HepG2 (cell line): ENCODE results near the gene MIS18A. TPM values are rescaled to one million over a fixed set of nuclear protein-coding genes. Genes with fewer than 3 reads are reported as not detected.

ENCODE experiments used
- MIER2 ChIP-seq: IDR thresholded peaks from 2 replicates; pipeline ENCODE4 v1.6.1; 2016; ENCODE audit warnings: missing biosample characterization, missing genetic modification reagents
- TEAD3 ChIP-seq: optimal IDR thresholded peaks from 2 replicates; pipeline ENCODE3; 2016; ENCODE audit warnings: borderline replicate concordance
- polyA plus RNA-seq, 8 experiments: library from polyadenylated mRNA; depleted of rRNA in 3 of 8; stranded (reverse) in 7 of 8; unstranded in 1 of 8; fragments of >200 nt; fragmentation: Illumina TruSeq in 4 of 8; extraction: Trizol in 4 of 8; gene quantifications; 2 replicates each; pipeline versions ENCODE4 v1.2.1 to v1.2.3, GENCODE V29; 2011 to 2016; ENCODE audit warnings: low read depth in 4 of 8, missing spikeins in 1 of 8, mixed read lengths in 1 of 8; ENCODE audit not compliant: insufficient read depth in 1 of 8
- total RNA-seq, 5 experiments: library from RNA; depleted of rRNA; stranded (reverse); fragments of >200 nt; fragmentation: Illumina TruSeq; extraction: Trizol; gene quantifications; 2 replicates each; pipeline ENCODE4 v1.2.3, GENCODE V29; 2016; ENCODE audit warnings: low read depth in 1 of 5
- TF ChIP-seq, protein P1 (sequence below): sonication (generic); formaldehyde crosslinking; IDR thresholded peaks from 2 replicates; pipeline ENCODE4 v1.4.0; 2020; ENCODE audit warnings: low read depth, mild to moderate bottlenecking, missing genetic modification reagents
- TF ChIP-seq, protein P2 (sequence below): sonication (generic); formaldehyde crosslinking; IDR thresholded peaks from 2 replicates; pipeline ENCODE4 v1.4.0; 2020; ENCODE audit warnings: mild to moderate bottlenecking, missing genetic modification reagents
- TF ChIP-seq, protein P3 (sequence below): IDR thresholded peaks from 2 replicates; pipeline ENCODE4 v1.6.1; 2016; ENCODE audit warnings: low read depth, missing genetic modification reagents, missing compliant biosample characterization
- TF ChIP-seq, protein P4 (sequence below): sonication (generic); formaldehyde crosslinking; IDR thresholded peaks from 2 replicates; pipeline ENCODE4 v1.4.0; 2020; ENCODE audit warnings: missing genetic modification reagents

The MIS18A gene
- total and polyA plus RNA-seq, 2 of the 13 experiments (the other 11 are each of a cell fraction or from before 2014, with no cell fraction given) = 11.2 to 41.4 TPM

DNA sequence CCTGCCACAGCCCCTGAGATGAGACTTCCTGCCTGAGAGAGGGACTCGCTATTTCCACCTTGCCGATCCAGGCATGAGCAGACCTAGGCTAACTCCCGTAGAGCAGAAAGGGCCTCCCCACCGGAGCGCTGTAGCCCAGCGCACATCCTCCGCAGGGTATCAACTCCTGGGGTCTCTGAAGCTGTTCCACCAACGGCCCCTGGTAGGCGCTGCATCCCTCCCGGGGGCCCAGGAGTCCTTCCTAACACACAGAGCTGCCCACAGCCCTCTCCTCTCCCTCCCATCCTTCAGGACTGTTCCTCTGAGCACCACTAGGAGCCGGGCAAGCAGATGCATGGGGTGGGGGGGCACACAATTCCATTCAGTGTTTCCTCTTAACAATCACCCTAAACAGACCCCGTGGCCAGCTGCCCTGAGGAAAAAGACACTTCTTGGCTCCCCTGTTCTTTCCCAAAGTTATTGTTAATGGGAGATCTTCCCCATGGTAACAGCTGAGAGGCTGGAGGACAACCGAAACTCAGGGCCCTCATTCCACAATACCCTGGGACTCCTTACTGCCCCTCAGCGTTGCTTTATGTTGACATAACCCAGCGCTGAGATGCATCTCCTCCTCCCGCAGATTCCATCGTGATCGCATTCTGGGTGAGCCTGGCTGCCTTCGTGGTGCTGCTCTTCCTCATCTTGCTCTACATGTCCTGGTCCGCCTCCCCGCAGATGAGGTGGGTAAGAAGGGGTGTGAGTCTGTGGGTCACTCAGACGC, 27.4 kb upstream of the MIS18A start (continued):
- TF ChIP-seq, protein P1, sequence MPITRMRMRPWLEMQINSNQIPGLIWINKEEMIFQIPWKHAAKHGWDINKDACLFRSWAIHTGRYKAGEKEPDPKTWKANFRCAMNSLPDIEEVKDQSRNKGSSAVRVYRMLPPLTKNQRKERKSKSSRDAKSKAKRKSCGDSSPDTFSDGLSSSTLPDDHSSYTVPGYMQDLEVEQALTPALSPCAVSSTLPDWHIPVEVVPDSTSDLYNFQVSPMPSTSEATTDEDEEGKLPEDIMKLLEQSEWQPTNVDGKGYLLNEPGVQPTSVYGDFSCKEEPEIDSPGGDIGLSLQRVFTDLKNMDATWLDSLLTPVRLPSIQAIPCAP (CRISPR knock-in tag) = no peak
- TF ChIP-seq, protein P2, sequence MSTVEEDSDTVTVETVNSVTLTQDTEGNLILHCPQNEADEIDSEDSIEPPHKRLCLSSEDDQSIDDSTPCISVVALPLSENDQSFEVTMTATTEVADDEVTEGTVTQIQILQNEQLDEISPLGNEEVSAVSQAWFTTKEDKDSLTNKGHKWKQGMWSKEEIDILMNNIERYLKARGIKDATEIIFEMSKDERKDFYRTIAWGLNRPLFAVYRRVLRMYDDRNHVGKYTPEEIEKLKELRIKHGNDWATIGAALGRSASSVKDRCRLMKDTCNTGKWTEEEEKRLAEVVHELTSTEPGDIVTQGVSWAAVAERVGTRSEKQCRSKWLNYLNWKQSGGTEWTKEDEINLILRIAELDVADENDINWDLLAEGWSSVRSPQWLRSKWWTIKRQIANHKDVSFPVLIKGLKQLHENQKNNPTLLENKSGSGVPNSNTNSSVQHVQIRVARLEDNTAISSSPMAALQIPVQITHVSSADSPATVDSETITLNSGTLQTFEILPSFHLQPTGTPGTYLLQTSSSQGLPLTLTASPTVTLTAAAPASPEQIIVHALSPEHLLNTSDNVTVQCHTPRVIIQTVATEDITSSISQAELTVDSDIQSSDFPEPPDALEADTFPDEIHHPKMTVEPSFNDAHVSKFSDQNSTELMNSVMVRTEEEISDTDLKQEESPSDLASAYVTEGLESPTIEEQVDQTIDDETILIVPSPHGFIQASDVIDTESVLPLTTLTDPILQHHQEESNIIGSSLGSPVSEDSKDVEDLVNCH = no peak
- TF ChIP-seq, protein P3, sequence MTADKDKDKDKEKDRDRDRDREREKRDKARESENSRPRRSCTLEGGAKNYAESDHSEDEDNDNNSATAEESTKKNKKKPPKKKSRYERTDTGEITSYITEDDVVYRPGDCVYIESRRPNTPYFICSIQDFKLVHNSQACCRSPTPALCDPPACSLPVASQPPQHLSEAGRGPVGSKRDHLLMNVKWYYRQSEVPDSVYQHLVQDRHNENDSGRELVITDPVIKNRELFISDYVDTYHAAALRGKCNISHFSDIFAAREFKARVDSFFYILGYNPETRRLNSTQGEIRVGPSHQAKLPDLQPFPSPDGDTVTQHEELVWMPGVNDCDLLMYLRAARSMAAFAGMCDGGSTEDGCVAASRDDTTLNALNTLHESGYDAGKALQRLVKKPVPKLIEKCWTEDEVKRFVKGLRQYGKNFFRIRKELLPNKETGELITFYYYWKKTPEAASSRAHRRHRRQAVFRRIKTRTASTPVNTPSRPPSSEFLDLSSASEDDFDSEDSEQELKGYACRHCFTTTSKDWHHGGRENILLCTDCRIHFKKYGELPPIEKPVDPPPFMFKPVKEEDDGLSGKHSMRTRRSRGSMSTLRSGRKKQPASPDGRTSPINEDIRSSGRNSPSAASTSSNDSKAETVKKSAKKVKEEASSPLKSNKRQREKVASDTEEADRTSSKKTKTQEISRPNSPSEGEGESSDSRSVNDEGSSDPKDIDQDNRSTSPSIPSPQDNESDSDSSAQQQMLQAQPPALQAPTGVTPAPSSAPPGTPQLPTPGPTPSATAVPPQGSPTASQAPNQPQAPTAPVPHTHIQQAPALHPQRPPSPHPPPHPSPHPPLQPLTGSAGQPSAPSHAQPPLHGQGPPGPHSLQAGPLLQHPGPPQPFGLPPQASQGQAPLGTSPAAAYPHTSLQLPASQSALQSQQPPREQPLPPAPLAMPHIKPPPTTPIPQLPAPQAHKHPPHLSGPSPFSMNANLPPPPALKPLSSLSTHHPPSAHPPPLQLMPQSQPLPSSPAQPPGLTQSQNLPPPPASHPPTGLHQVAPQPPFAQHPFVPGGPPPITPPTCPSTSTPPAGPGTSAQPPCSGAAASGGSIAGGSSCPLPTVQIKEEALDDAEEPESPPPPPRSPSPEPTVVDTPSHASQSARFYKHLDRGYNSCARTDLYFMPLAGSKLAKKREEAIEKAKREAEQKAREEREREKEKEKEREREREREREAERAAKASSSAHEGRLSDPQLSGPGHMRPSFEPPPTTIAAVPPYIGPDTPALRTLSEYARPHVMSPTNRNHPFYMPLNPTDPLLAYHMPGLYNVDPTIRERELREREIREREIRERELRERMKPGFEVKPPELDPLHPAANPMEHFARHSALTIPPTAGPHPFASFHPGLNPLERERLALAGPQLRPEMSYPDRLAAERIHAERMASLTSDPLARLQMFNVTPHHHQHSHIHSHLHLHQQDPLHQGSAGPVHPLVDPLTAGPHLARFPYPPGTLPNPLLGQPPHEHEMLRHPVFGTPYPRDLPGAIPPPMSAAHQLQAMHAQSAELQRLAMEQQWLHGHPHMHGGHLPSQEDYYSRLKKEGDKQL = no peak
- TF ChIP-seq, protein P4, sequence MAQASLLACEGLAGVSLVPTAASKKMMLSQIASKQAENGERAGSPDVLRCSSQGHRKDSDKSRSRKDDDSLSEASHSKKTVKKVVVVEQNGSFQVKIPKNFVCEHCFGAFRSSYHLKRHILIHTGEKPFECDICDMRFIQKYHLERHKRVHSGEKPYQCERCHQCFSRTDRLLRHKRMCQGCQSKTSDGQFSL (CRISPR knock-in tag) = peak; percentile 93
- TF ChIP-seq MIER2 (CRISPR knock-in tag) (no peak), TEAD3 (CRISPR knock-in tag) (no peak)
